Coronary artery (tissue), 2 donors: ENCODE measurements around the gene RUFY1.

Source experiments
- DNase-seq: peaks from one replicate; pipeline ENCODE4 v3.0.0-alpha.2; 2017; ENCODE audit warnings: low spot score
- H3K27ac ChIP-seq, 2 donors: fragments of 200-600 bp; sonication (generic); one replicate each; pipeline ENCODE4 v1.5.1; 2016 to 2019
- H3K4me3 ChIP-seq: fragments of 200-600 bp; sonication (generic); 2 replicates; pipeline ENCODE4 v1.5.1; 2016; ENCODE audit warnings: mild to moderate bottlenecking, moderate library complexity
- TF ChIP-seq, protein P1 (sequence below): fragments of 200-600 bp; sonication (generic); IDR thresholded peaks from one replicate; pipeline ENCODE4 v1.5.1; 2019; ENCODE audit warnings: antibody characterized with exemption

The RUFY1 gene

DNA sequence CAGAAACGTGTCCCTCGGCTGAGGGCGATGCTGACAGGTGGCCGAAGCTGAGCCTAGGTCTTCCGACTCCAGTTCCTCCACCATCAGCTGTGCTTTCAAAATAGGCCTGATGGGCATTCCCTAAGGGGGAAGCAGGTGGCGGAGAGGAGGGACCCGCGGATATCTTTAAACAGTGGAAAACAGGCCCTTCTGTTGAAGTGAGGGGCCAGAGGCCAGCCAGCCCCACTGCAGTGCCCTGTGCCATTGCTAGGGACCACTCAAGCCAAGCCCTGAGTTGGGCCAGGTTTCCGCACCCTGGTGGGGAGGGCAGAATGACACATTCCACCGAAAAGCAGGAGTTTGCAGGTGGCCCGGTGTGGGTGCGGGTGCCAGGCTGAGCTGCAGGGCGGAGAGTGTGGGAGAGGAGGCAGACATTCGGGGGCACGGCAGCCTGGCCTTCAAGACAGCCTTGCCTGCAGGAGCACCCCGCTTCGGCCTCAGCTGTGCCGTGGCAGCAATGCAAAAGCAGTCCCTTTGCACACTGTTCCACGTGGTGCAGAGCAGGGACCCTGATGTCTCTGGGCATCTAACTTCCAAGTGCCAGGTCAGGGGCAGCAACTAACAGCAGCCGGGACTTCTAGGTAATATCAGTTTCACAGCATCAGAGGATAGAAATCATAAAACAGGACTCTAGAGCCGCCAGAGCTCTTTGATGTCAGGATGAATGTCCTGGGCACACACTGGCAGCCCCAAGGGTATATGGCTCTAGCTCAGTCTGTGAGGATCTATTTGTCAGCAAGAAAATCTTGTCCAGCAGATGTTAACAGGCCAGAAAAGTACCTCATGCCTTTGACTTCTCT is 55.9 kb downstream of the RUFY1 start:
- no peak for DNase-seq
- Histone ChIP-seq H3K27ac (peak overlapping the region in 1 of 2 donors; percentile 13), H3K4me3 (no peak overlapping the region)
- TF ChIP-seq, protein P1, sequence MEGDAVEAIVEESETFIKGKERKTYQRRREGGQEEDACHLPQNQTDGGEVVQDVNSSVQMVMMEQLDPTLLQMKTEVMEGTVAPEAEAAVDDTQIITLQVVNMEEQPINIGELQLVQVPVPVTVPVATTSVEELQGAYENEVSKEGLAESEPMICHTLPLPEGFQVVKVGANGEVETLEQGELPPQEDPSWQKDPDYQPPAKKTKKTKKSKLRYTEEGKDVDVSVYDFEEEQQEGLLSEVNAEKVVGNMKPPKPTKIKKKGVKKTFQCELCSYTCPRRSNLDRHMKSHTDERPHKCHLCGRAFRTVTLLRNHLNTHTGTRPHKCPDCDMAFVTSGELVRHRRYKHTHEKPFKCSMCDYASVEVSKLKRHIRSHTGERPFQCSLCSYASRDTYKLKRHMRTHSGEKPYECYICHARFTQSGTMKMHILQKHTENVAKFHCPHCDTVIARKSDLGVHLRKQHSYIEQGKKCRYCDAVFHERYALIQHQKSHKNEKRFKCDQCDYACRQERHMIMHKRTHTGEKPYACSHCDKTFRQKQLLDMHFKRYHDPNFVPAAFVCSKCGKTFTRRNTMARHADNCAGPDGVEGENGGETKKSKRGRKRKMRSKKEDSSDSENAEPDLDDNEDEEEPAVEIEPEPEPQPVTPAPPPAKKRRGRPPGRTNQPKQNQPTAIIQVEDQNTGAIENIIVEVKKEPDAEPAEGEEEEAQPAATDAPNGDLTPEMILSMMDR = no peak

GRCh38 chr5:179606910-179607159 is 56.5 kb downstream of the RUFY1 start:
- TF ChIP-seq, protein P1 = no peak
- peak overlapping the region in 1 of 2 donors; percentile 44 for H3K27ac ChIP-seq
- DNase-seq = no peak
- H3K4me3 ChIP-seq = no peak overlapping the region

DNA sequence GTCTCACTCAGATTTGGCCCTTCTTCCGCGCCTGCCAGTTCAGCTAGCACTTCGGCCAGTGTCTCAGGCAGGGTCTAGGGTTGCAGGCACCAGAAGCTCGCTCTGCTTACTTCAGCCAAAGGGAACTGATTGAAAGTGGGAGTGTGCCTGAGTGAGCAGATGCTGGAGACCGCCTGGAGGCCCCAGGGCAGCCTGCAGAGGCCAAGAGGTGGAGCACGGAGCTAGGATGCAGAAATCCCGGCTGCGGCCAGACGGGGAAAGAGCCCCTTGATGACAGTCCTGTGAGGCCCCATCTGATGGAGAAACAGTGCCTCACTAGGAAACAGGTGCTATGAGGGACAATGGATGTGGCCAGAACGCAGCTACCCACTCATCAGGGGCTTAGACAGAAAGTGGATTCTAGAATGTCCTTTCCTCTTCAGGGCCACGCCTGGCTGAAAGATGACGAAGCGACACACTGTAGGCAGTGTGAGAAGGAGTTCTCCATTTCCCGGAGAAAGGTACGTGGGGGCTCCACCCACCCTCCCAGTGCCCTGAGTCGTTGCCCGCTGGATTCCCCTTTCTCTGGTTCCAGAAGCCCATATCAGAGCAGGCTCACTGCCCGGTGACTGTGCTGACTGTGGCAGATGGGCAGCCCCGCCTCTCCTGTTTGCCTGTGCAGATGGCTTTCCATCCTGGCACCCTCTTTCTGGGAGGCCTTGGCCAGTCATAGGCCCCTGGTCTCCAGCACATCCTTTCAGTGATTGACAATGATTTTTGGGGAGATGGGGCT is 57.0 kb downstream of the RUFY1 start:
- TF ChIP-seq, protein P1 = no peak
- no peak for DNase-seq
- peak overlapping the region in 1 of 2 donors; percentile 44 for H3K27ac ChIP-seq
- no peak overlapping the region for H3K4me3 ChIP-seq

DNA sequence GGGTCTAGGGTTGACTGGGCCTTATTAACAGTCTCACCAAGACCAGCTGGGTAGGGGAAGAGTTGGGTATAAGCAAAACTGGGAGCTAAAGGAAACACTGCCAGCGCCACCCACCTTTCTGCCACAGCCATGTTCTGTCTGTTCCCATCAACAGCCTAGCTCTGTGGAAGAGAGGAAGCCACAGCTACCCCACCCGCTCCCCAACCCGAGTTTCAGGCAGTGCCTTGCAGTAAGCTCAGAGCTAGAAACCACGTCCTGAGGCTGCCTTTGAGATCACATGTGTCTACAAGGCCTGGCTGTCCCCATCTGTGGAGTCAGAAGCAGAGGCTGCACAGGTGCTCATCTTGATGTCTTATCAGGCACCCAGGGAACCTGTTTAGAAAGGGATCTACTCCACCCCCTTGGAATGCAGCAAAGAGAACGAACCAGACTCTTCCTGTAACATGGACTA is 57.8 kb downstream of the RUFY1 start:
- DNase-seq = no peak
- peak overlapping the region in 1 of 2 donors; percentile 44 for H3K27ac ChIP-seq
- TF ChIP-seq, protein P1 = no peak
- no peak overlapping the region for H3K4me3 ChIP-seq

DNA sequence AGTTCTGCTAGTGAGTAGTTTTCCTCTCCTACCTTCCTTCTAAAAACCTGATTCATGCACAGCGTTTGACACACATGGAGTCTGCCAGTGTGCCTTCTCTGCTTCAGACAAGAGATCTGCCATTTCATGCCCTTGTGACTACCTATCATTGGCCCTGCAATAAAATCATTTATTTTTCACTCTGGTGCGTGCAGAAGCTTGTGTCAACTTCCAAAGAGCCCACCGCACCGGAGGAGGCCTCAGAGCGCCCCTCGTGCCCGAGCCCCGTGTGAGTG is 59.4 kb downstream of the RUFY1 start:
- Histone ChIP-seq H3K4me3 (no peak overlapping the region), H3K27ac (peak overlapping the region in 1 of 2 donors; percentile 44)
- TF ChIP-seq, protein P1 = no peak
- no peak for DNase-seq

DNA sequence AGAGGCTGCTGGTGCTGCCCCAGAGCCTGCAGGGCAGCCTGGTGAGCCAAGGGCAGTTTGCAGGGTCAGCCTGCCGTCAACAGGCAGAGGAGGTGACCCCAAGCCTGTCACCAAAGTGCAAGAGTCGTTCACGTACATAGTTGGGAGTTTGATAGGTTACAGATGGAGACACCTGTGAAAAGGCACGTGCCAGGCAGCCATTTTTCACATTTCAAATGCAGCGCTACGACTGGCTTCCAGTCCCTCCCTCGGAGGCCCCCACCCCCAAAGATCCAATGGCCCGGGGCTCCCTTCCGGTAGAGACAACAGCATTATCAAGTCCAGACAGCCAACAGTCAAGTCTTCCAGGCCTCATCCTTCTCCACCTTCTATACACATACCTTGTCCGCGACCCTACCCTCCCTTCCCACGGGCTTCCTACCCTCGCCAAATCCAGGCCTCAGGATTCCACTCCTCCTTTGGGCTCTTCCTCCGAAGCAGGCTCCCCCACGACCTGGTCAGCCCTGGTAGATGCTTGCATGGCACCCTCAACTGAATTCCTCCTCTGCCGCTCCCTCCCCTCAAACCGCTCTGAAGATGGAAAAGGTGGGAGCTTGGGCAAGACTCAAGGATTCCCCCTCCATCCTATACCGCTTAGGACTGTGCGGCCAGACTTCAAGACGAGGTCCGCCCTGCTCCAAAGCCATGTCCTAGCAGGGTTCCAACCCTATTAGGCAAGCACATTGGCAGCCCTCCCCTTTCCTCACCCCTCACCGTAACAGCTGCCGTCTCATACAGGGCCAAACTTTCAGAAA is 60.0 kb downstream of the RUFY1 start:
- Histone ChIP-seq H3K4me3 (no peak overlapping the region), H3K27ac (peak overlapping the region in 1 of 2 donors; percentile 44)
- DNase-seq = peak; percentile 74
- TF ChIP-seq, protein P1 = no peak
